GM11168 (cell line): Measurements from ENCODE around the gene COQ2.

Source experiments
- in situ Hi-C: fragments of 300-500 bp; cut with MboI; formaldehyde crosslinking; loops from one replicate; pipeline ENCODE4 v1.12.0; 2022; ENCODE audit warnings: low sequenced_read_pairs; ENCODE audit not compliant: unreplicated experiment

The COQ2 gene

GRCh38 chr4:83219344-83220331, 65.0 kb downstream of the COQ2 start:
- in situ Hi-C loops, result no loop called here

- in situ Hi-C loops, result no loop called here
Measured at GRCh38 chr4:83217721-83218522, 66.7 kb downstream of the COQ2 start.

- in situ Hi-C loops, result no loop called here
Measured at GRCh38 chr4:83216959-83217683, 67.5 kb downstream of the COQ2 start.

GRCh38 chr4:83214079-83214478, 70.5 kb downstream of the COQ2 start:
- in situ Hi-C loops, result no loop called here
